Endothelial cell of umbilical vein (primary cell): ENCODE measurements around the gene SMIM8. TPM values are rescaled to one million over a fixed set of nuclear protein-coding genes. Genes with fewer than 3 reads are reported as not detected.

Experiments
- BruUV-seq: library from RNA; stranded (reverse); fragments of 400-500 nt; replicated peaks from 2 replicates; lab custom pipeline; 2021; lab: Mats Ljungman, UMichigan
- CTCF ChIA-PET: fragments of 300-600, 350-600 bp; sonication (Branson Sonifier 250); formaldehyde crosslinking; loops from one replicate; lab custom pipeline; 2021; ENCODE audit warnings: antibody characterized with exemption, inconsistent platforms; lab: Charles Lee
- POLR2A ChIA-PET: fragments of 300-600, 350-600 bp; sonication (Branson Sonifier 250); formaldehyde crosslinking; loops from one replicate; lab custom pipeline; 2021; ENCODE audit warnings: antibody characterized with exemption, inconsistent platforms; lab: Charles Lee
- DNase-seq: peaks from one replicate; pipeline ENCODE4 v3.0.0-alpha.2; 2011; ENCODE audit warnings: low read depth, low spot score
- FAIRE-seq: peaks from 2 replicates; lab custom pipeline; 2011; peaks lifted over from hg19 to GRCh38; lab: Jason Lieb, UNC
- H2AFZ ChIP-seq: 2 replicates; pipeline ENCODE4 v1.6.0; 2012; ENCODE audit warnings: low read depth, low read length, control low read depth, inconsistent platforms
- H3K27ac ChIP-seq: 2 replicates; pipeline ENCODE4 v1.5.1; 2011; ENCODE audit warnings: low read depth, mild to moderate bottlenecking, control low read depth, low read length, moderate library complexity; ENCODE audit not compliant: insufficient read depth
- H3K27me3 ChIP-seq, 2 experiments: 2 replicates each; pipeline versions ENCODE4 v1.6.0 to v1.6.1; 2011; ENCODE audit warnings: low read length in 2 of 2, mixed read lengths in 1 of 2; ENCODE audit not compliant: control insufficient read depth in 2 of 2, insufficient read depth in 2 of 2
- H3K36me3 ChIP-seq, 2 experiments: 2 replicates in 1 of 2; 3 replicates in 1 of 2; pipeline ENCODE4 v1.5.1; 2011; ENCODE audit warnings: low read length in 2 of 2, mild to moderate bottlenecking in 1 of 2, moderate library complexity in 1 of 2; ENCODE audit not compliant: control insufficient read depth in 2 of 2, insufficient read depth in 2 of 2; ENCODE audit errors: extremely low read depth in 1 of 2
- H3K4me1 ChIP-seq: 3 replicates; pipeline ENCODE4 v1.5.1; 2011; ENCODE audit warnings: mild to moderate bottlenecking, low read length; ENCODE audit not compliant: control insufficient read depth, insufficient read depth; ENCODE audit errors: extremely low read depth
- H3K4me2 ChIP-seq: 2 replicates; pipeline ENCODE4 v1.6.1; 2011; ENCODE audit warnings: low read length, control low read depth, mixed read lengths; ENCODE audit not compliant: insufficient read depth
- H3K4me3 ChIP-seq, 3 experiments: fragments of 200-600 bp in 1 of 3; sonication (generic), shearing (Covaris generic) in 1 of 3; replicated peaks in 1 of 3; 2 replicates each; pipeline ENCODE4 v1.5.1; 2011 to 2016; ENCODE audit warnings: control low read depth in 3 of 3, low read length in 3 of 3, mild to moderate bottlenecking in 2 of 3, inconsistent platforms in 1 of 3, low read depth in 1 of 3, moderate library complexity in 1 of 3; ENCODE audit not compliant: insufficient read depth in 1 of 3
- H3K79me2 ChIP-seq: 2 replicates; pipeline ENCODE4 v1.6.0; 2012; ENCODE audit warnings: low read length, inconsistent platforms; ENCODE audit not compliant: control insufficient read depth, insufficient read depth
- H3K9ac ChIP-seq: replicated peaks from 2 replicates; pipeline ENCODE3; 2011; ENCODE audit warnings: low read length, control low read depth; ENCODE audit not compliant: insufficient read depth; ENCODE audit errors: extremely low read depth
- H3K9me1 ChIP-seq: replicated peaks from 3 replicates; pipeline ENCODE4 v1.6.0; 2011; ENCODE audit warnings: mild to moderate bottlenecking, low read length; ENCODE audit not compliant: control insufficient read depth, insufficient read depth; ENCODE audit errors: extremely low read depth
- H3K9me3 ChIP-seq: replicated peaks from 2 replicates; pipeline ENCODE4 v1.5.1; 2012; ENCODE audit warnings: low read length, inconsistent platforms; ENCODE audit not compliant: control insufficient read depth, insufficient read depth
- H4K20me1 ChIP-seq: replicated peaks from 2 replicates; pipeline ENCODE3; 2011; ENCODE audit warnings: mild to moderate bottlenecking, low read length; ENCODE audit not compliant: control insufficient read depth, insufficient read depth; ENCODE audit errors: extremely low read depth
- EZH2 ChIP-seq: IDR thresholded peaks from 2 replicates; pipeline ENCODE4 v1.6.1; 2012; ENCODE audit warnings: borderline replicate concordance, low read depth, mild to moderate bottlenecking, moderate library complexity, low read length, inconsistent platforms; ENCODE audit not compliant: severe bottlenecking
- FOS ChIP-seq: IDR thresholded peaks from 2 replicates; pipeline ENCODE4 v1.6.1; 2011; ENCODE audit warnings: mild to moderate bottlenecking, low read length, moderate library complexity, borderline replicate concordance; ENCODE audit not compliant: insufficient read depth
- GATA2 ChIP-seq: IDR thresholded peaks from 2 replicates; pipeline ENCODE4 v1.7.0; 2011; ENCODE audit warnings: low read depth, mild to moderate bottlenecking, moderate library complexity, mixed read lengths, low read length; ENCODE audit not compliant: insufficient read length, insufficient read depth
- JUN ChIP-seq: IDR thresholded peaks from 2 replicates; pipeline ENCODE4 v1.6.1; 2011; ENCODE audit warnings: borderline replicate concordance, low read depth; ENCODE audit not compliant: insufficient read length, insufficient read depth
- MYC ChIP-seq: IDR thresholded peaks from one replicate; pipeline ENCODE4 v1.6.1; 2011; ENCODE audit warnings: mild to moderate bottlenecking, low read depth, low read length
- POLR2A ChIP-seq: IDR thresholded peaks from 2 replicates; pipeline ENCODE4 v1.6.1; 2012; ENCODE audit warnings: low read depth, mild to moderate bottlenecking, control low read depth, low read length
- POLR2AphosphoS5 ChIP-seq: IDR thresholded peaks from 2 replicates; pipeline ENCODE4 v1.6.1; 2012; ENCODE audit warnings: low read depth, mild to moderate bottlenecking, control low read depth, low read length, moderate library complexity; ENCODE audit not compliant: insufficient read depth
- dilution Hi-C: fragments of 300-500 bp; cut with MboI; formaldehyde crosslinking; loops from one replicate; pipeline ENCODE4 v1.15.0; 2019; ENCODE audit warnings: low sequenced_read_pairs; ENCODE audit not compliant: extremely low pct_ligation_motif_present
- intact Hi-C: fragments of 100-400 bp; cut with micrococcal nuclease; formaldehyde crosslinking; loops from one replicate; pipeline ENCODE4 v1.10.0; 2022
- polyA plus RNA-seq, 4 experiments: library from polyadenylated mRNA; depleted of rRNA in 3 of 4; stranded (reverse) in 3 of 4; unstranded in 1 of 4; fragments of >200 nt; gene quantifications; 2 replicates each; pipeline versions ENCODE4 v1.2.1 to v1.2.3, GENCODE V29; 2011 to 2012; ENCODE audit warnings: missing spikeins in 1 of 4
- total RNA-seq: library from RNA; stranded (reverse); gene quantifications from 2 replicates; pipeline ENCODE4 v1.2.3, GENCODE V29; 2021
- TF ChIP-seq, protein P1 (sequence below): IDR thresholded peaks from 2 replicates; pipeline ENCODE4 v1.6.1; 2011; ENCODE audit not compliant: insufficient read depth, insufficient read length
- TF ChIP-seq, protein P2 (sequence below), 2 donors: IDR thresholded peaks; 1 replicate in 1 of 2; 2 replicates in 1 of 2; pipeline ENCODE4 v1.5.1; 2011; ENCODE audit warnings: low read length in 2 of 2, mild to moderate bottlenecking in 2 of 2, moderate library complexity in 2 of 2, control low read depth in 1 of 2, inconsistent platforms in 1 of 2, low read depth in 1 of 2; ENCODE audit not compliant: insufficient read depth in 1 of 2; ENCODE audit errors: extremely low read depth in 1 of 2

Gene SMIM8
- total and polyA plus RNA-seq, 2 donors (not counting 3 experiments of a cell fraction or from before 2014, with no cell fraction given): 2.0 to 8.4 TPM

DNA sequence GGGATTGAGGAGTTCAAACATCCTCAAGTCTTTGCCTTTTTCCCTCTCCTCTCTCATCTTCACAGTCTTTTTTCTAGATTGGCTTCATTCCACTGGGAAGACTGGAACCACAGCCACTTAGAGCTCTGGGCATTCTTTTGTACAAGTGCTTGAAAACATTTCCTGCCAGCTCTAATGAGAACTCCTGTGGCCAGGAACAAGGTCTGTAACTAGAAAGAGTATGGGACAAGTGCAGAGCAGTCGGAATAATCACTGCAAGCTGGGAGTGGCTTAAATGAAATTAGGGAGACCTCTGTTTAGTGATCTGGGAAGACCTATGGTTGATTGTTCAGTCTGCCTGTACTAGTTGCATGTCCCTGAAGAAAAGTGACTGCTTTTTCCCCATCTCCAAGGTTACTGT lies 41.0 kb upstream of the SMIM8 start:
- H3K27me3 ChIP-seq: peaks cover 4 to 5% of the 10 kb centered on the region in 2 experiments
- no peaks in the 10 kb centered on the region for H3K4me1 ChIP-seq
- H3K36me3 ChIP-seq: no peaks in the 10 kb centered on the region
- H4K20me1 ChIP-seq: no peaks in the 10 kb centered on the region
- H3K4me3 ChIP-seq: no peak overlapping the region
- H2AFZ ChIP-seq: no peak overlapping the region
- BruUV-seq: no TSS peak
- H3K79me2 ChIP-seq: no peaks in the 10 kb centered on the region
- no peaks in the 10 kb centered on the region for H3K9me1 ChIP-seq
- intact Hi-C loops: no loop called here
- H3K9me3 ChIP-seq: no peaks in the 10 kb centered on the region
- dilution Hi-C loops: no loop called here
- H3K4me2 ChIP-seq: no peak overlapping the region
- no peak overlapping the region for H3K9ac ChIP-seq
- DNase-seq (peak; percentile 16), FAIRE-seq (no peak)
- TF ChIP-seq, protein P1, sequence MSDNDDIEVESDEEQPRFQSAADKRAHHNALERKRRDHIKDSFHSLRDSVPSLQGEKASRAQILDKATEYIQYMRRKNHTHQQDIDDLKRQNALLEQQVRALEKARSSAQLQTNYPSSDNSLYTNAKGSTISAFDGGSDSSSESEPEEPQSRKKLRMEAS: no peak
- no peak for TF ChIP-seq EZH2
- no peak for TF ChIP-seq GATA2
- no peak for TF ChIP-seq POLR2A
- TF ChIP-seq JUN: no peak
- no peak for TF ChIP-seq FOS
- no peak for TF ChIP-seq MYC
- TF ChIP-seq POLR2AphosphoS5: no peak
- TF ChIP-seq, protein P2, sequence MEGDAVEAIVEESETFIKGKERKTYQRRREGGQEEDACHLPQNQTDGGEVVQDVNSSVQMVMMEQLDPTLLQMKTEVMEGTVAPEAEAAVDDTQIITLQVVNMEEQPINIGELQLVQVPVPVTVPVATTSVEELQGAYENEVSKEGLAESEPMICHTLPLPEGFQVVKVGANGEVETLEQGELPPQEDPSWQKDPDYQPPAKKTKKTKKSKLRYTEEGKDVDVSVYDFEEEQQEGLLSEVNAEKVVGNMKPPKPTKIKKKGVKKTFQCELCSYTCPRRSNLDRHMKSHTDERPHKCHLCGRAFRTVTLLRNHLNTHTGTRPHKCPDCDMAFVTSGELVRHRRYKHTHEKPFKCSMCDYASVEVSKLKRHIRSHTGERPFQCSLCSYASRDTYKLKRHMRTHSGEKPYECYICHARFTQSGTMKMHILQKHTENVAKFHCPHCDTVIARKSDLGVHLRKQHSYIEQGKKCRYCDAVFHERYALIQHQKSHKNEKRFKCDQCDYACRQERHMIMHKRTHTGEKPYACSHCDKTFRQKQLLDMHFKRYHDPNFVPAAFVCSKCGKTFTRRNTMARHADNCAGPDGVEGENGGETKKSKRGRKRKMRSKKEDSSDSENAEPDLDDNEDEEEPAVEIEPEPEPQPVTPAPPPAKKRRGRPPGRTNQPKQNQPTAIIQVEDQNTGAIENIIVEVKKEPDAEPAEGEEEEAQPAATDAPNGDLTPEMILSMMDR (IDR thresholded peaks at IDR 0.05; ENCODE audit: extremely low read depth in 1 of 2, insufficient read depth in 1 of 2, low read depth in 1 of 2, low read length in 2 of 2): no peak
- POLR2A ChIA-PET: no interaction called here
- H3K27ac ChIP-seq: no peak overlapping the region
- CTCF ChIA-PET: interaction anchor here (1.6 kb wide), 1 partner anchor 103 kb away, joined by 3 read pairs; no protein-coding TSS in a partner anchor
